ENCODE results near the gene ANKRD13C. TPM values are rescaled to one million over a fixed set of nuclear protein-coding genes. Genes with fewer than 3 reads are reported as not detected.

The ANKRD13C gene
- total RNA-seq, 4 donors from 2014 or later: 21.5 to 36.2 (median 25.7) TPM

DNA sequence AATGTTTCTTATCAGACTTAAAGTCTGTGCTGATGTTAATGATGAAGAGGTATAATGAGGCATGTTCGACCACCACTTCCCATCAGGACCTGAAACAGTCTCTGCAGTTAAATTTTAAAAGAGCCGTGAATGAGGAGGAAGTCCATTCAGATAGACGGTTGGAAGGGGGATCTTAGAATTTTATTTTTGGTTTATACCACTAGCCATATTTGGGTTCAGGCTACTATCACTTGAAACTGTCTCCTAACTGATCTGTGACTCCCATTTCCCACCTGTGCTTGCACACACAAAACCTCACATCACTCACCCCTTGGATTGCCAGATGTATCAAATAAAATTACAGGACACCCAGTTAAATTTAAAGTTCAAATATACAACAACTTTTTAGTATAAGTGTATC, 9.9 kb upstream of the ANKRD13C start:
- H3K4me3 ChIP-seq: no peak overlapping the region
- H3K27ac ChIP-seq: no peak overlapping the region
- DNase-seq (ENCODE audit: low spot score in 2 of 2): no peak
- TF ChIP-seq POLR2AphosphoS5 (IDR thresholded peaks at IDR 0.05) (no peak), POLR2A (IDR thresholded peaks at IDR 0.05) (no peak), EP300 (IDR thresholded peaks at IDR 0.05) (no peak)
- TF ChIP-seq, protein P1, sequence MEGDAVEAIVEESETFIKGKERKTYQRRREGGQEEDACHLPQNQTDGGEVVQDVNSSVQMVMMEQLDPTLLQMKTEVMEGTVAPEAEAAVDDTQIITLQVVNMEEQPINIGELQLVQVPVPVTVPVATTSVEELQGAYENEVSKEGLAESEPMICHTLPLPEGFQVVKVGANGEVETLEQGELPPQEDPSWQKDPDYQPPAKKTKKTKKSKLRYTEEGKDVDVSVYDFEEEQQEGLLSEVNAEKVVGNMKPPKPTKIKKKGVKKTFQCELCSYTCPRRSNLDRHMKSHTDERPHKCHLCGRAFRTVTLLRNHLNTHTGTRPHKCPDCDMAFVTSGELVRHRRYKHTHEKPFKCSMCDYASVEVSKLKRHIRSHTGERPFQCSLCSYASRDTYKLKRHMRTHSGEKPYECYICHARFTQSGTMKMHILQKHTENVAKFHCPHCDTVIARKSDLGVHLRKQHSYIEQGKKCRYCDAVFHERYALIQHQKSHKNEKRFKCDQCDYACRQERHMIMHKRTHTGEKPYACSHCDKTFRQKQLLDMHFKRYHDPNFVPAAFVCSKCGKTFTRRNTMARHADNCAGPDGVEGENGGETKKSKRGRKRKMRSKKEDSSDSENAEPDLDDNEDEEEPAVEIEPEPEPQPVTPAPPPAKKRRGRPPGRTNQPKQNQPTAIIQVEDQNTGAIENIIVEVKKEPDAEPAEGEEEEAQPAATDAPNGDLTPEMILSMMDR (IDR thresholded peaks at IDR 0.05): no peak
- 88% methylated on average over 3 of the region's 3 CpGs for WGBS
- H3K9me3 ChIP-seq: no peaks in the 10 kb centered on the region
- no peaks in the 10 kb centered on the region for H3K27me3 ChIP-seq
- no peaks in the 10 kb centered on the region for H3K36me3 ChIP-seq
- no peaks in the 10 kb centered on the region for H3K4me1 ChIP-seq

DNA sequence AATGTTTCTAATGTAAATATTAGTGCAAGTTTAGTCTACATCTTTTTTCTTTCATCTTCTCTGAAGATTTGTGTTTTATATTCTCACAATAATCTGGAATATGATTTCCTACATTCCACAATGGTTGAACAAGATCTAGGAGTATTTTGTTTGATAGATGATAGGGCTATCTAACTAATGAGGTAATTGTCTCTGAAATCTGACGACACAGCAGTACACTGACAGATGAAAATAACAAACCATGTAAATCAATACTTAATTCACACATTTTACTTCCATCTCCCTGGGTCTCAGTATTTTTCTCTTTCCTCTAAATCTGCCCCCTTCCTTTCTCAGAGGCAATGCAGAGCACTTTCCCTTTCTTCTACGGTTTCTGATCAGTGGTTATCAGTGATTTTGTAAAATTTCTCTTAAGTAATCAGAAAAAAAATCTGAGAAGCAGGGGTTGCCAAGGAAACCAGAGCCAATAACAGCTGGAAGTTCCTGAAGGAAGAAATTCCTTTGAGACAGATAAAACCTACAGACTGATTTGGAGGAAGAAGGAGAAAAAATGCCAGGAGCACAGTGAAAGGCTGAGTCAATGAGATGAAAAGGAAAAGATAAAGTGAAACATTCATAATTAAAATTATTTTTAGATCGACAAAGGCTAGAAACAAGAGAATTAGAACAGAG, 7.3 kb upstream of the ANKRD13C start:
- DNase-seq (ENCODE audit: low spot score in 2 of 2): no peak
- no peaks in the 10 kb centered on the region for H3K4me1 ChIP-seq
- no peak overlapping the region for H3K27ac ChIP-seq
- TF ChIP-seq, protein P1 (IDR thresholded peaks at IDR 0.05): no peak
- TF ChIP-seq POLR2AphosphoS5 (IDR thresholded peaks at IDR 0.05) (no peak), POLR2A (IDR thresholded peaks at IDR 0.05) (no peak)
- H3K4me3 ChIP-seq: no peak overlapping the region
- H3K27me3 ChIP-seq: no peaks in the 10 kb centered on the region
- 41% methylated on average over 3 of the region's 3 CpGs for WGBS
- no peaks in the 10 kb centered on the region for H3K9me3 ChIP-seq
- no peaks in the 10 kb centered on the region for H3K36me3 ChIP-seq

DNA sequence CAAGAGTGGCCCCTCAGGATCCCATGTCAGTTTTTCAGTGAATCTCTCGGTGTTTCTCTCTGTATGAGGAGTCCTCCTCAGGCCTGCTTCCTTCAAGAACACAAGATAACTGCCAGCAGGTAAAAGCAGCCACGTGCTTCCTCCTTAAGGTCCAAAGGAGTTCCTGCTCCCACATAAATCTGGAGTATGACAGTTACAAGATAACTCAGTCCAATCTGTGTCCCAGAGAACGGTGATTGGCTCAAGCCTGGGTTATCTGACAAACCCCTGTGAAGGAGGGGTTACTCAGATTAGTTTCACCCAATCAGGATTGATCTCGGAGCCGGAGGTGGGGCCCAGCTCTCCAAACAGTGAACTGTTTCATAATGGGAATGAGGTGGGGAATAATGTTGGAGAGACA, 5.8 kb upstream of the ANKRD13C start:
- Histone ChIP-seq H3K4me1 (peaks cover 4% of the 10 kb centered on the region), H3K27ac (no peak overlapping the region), H3K9me3 (no peaks in the 10 kb centered on the region), H3K27me3 (no peaks in the 10 kb centered on the region), H3K36me3 (no peaks in the 10 kb centered on the region), H3K4me3 (no peak overlapping the region)
- no peak for DNase-seq (ENCODE audit: low spot score in 2 of 2)
- TF ChIP-seq, protein P1 (IDR thresholded peaks at IDR 0.05): no peak
- TF ChIP-seq EP300 (IDR thresholded peaks at IDR 0.05) (no peak), POLR2A (IDR thresholded peaks at IDR 0.05) (no peak), POLR2AphosphoS5 (IDR thresholded peaks at IDR 0.05) (no peak)
- WGBS: 76% methylated on average over 5 of the region's 5 CpGs

DNA sequence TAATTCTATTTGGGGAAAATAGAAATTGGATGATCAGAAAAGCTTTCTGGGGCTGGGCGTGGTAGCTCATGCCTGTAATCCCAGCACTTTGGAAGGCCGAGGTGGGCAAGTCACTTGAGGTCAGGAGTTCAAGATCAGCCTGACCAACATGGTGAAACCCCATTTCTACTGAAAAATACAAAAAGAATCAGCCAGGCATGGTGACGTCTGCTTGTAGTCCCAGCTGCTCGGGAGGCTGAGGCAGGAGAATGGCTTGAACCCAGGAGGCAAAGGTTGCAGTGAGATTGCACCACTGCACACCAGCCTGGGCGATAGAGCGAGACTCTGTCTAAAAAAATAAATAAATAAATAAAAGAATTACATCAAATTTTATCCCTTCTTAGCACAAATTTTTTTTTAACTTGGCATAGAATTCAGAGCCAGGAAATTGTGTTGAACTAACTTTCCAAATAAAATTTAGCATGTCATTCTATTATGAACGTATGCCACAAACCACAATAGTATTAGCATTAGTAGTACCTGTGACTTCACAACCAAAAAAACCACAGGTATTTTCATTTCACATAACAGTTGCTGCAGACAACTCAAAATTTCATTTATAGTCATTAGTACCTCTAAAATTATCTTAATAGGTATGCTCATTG, 4.5 kb upstream of the ANKRD13C start:
- Histone ChIP-seq H3K4me1 (peaks cover 8% of the 10 kb centered on the region), H3K9me3 (no peaks in the 10 kb centered on the region), H3K36me3 (no peaks in the 10 kb centered on the region), H3K27me3 (no peaks in the 10 kb centered on the region), H3K4me3 (no peak overlapping the region), H3K27ac (no peak overlapping the region)
- no peak for DNase-seq (ENCODE audit: low spot score in 2 of 2)
- no peak for TF ChIP-seq POLR2A (IDR thresholded peaks at IDR 0.05)
- TF ChIP-seq POLR2AphosphoS5 (IDR thresholded peaks at IDR 0.05): no peak
- TF ChIP-seq, protein P1 (IDR thresholded peaks at IDR 0.05): no peak
- TF ChIP-seq EP300 (IDR thresholded peaks at IDR 0.05): no peak
- 83% methylated on average over 7 of the region's 7 CpGs for WGBS

DNA sequence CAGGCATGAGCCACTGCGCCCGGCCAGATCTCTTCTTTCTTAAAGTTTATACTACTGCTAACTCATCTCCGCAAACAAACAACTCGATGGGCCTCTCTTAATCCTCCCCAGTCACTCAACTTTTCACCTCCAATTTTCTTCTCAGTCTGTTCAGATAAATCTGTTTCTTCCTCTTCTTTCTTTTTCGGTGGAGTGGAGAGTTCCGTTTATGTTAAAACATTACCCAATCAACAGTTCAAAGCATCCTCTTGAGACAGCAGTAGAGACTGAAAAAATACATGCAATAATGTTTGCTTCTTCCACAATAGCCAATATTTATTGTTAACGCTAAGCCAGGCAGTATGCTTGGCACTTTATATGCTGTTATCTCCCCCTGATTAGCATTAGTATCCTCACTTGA, 1.4 kb upstream of the ANKRD13C start:
- no peak for DNase-seq (ENCODE audit: low spot score in 2 of 2)
- Histone ChIP-seq H3K4me1 (peaks cover 33% of the 10 kb centered on the region), H3K27ac (no peak overlapping the region), H3K27me3 (no peaks in the 10 kb centered on the region), H3K4me3 (no peak overlapping the region), H3K36me3 (no peaks in the 10 kb centered on the region), H3K9me3 (no peaks in the 10 kb centered on the region)
- 82% methylated on average over 7 of the region's 7 CpGs for WGBS
- TF ChIP-seq POLR2AphosphoS5 (IDR thresholded peaks at IDR 0.05) (no peak), POLR2A (IDR thresholded peaks at IDR 0.05) (no peak), EP300 (IDR thresholded peaks at IDR 0.05) (no peak)
- TF ChIP-seq, protein P1 (IDR thresholded peaks at IDR 0.05): no peak
